KOPT-K1 (cell line): ENCODE measurements around the gene CHST5.
A peak's percentile ranks its signal among the peaks of the same experiment; 100 is the strongest.

Experiments
- H3K27ac ChIP-seq: fragments of 200-600 bp; sonication (generic); 2 replicates; pipeline ENCODE4 v1.5.1; 2016; ENCODE audit warnings: antibody characterized with exemption, mild to moderate bottlenecking, low read depth, low read length; ENCODE audit not compliant: poor library complexity, severe bottlenecking
- H3K36me3 ChIP-seq: fragments of 200-600 bp; sonication (generic); 2 replicates; pipeline ENCODE4 v1.5.1; 2017; ENCODE audit warnings: antibody characterized with exemption, mild to moderate bottlenecking, low read length, moderate library complexity; ENCODE audit not compliant: insufficient read depth
- H3K9me3 ChIP-seq: fragments of 200-600 bp; sonication (generic); 2 replicates; pipeline ENCODE4 v1.5.1; 2017; ENCODE audit warnings: antibody characterized with exemption, low read length, mild to moderate bottlenecking; ENCODE audit not compliant: insufficient read depth, poor library complexity, severe bottlenecking

Gene CHST5

GRCh38 chr16:75535901-75536300 is at the start of gene CHST5:
Gene CHST5, minus strand, starts transcription at chr16:75536108. Its CDS starts 5,724 bp downstream, at chr16:75530384.
- no peaks in the 10 kb centered on the region for H3K9me3 ChIP-seq
- no peaks in the 10 kb centered on the region for H3K36me3 ChIP-seq
- no peak within 1 kb of the TSS for H3K27ac ChIP-seq

GRCh38 chr16:75584108-75584507 is 48.2 kb upstream of the CHST5 start:
- H3K36me3 ChIP-seq = peaks cover 25% of the 10 kb centered on the region
- H3K27ac ChIP-seq = no peak overlapping the region

DNA sequence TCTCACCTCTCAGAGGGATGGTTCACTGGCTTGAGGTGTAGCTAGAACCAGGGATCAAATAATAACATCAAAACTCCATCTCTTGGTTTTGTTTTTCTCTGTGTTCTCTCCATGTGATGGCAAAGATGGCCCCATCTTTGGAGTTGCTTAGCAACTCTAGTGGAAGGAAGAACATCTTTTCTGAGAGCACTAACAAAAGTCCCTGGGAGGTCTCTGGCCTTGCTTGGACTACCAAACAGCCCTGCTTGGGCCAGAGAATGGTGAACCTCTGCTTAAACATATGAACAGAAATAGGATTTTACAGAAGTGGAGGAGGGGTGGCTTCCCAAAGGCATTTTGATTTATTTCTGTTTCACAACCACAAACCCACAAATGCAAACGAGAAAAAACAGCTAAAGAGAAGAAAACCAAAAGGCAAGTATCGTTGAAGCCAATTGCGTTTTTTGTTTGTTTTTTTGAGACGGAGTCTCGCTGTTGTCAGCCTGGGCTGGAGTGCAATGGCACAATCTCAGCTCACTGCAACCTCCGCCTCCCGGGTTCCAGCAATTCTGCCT is 43.5 kb upstream of the CHST5 start:
- Histone ChIP-seq H3K36me3 (peaks cover 56% of the 10 kb centered on the region), H3K27ac (no peak overlapping the region), H3K9me3 (no peaks in the 10 kb centered on the region)

More at GRCh38 chr16:75584108-75584507, 48.2 kb upstream of the CHST5 start:
- H3K9me3 ChIP-seq = no peaks in the 10 kb centered on the region

- no peaks in the 10 kb centered on the region for H3K9me3 ChIP-seq
- H3K27ac ChIP-seq = no peak overlapping the region
- H3K36me3 ChIP-seq = peaks cover 62% of the 10 kb centered on the region
These were observed 42.8 kb upstream of the CHST5 start for GRCh38 chr16:75578725-75579124.

DNA sequence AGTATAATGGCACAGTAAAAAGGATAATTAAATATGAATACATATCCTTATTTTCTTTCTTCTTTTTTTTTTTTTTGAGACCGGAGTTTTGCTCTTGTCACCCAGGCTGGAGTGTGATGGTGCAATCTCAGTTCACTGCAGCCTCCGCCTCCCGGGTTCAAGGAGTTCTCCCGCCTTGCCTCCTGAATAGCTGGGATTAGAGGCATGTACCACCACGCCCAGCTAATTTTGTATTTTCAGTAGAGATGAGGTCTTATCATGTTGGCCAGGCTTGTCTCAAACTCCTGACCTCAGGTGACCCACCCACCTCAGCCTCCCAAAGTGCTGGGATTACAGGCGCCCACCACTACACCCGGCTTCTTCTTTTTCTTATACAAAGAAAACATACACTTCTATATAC is 42.3 kb upstream of the CHST5 start:
- Histone ChIP-seq H3K36me3 (peaks cover 67% of the 10 kb centered on the region), H3K9me3 (no peaks in the 10 kb centered on the region)

GRCh38 chr16:75576384-75576811 is 40.5 kb upstream of the CHST5 start:
- H3K9me3 ChIP-seq = no peaks in the 10 kb centered on the region
- H3K36me3 ChIP-seq = peaks cover 84% of the 10 kb centered on the region
- no peak overlapping the region for H3K27ac ChIP-seq

More for the DNA sequence above, 42.3 kb upstream of the CHST5 start:
- H3K27ac ChIP-seq = no peak overlapping the region

- peaks cover 88% of the 10 kb centered on the region for H3K36me3 ChIP-seq
- no peak overlapping the region for H3K27ac ChIP-seq
- no peaks in the 10 kb centered on the region for H3K9me3 ChIP-seq
These were observed 40.0 kb upstream of the CHST5 start for GRCh38 chr16:75575958-75576357.

GRCh38 chr16:75573955-75574354 is 38.0 kb upstream of the CHST5 start:
- Histone ChIP-seq H3K9me3 (no peaks in the 10 kb centered on the region), H3K27ac (no peak overlapping the region), H3K36me3 (peaks cover 92% of the 10 kb centered on the region)

DNA sequence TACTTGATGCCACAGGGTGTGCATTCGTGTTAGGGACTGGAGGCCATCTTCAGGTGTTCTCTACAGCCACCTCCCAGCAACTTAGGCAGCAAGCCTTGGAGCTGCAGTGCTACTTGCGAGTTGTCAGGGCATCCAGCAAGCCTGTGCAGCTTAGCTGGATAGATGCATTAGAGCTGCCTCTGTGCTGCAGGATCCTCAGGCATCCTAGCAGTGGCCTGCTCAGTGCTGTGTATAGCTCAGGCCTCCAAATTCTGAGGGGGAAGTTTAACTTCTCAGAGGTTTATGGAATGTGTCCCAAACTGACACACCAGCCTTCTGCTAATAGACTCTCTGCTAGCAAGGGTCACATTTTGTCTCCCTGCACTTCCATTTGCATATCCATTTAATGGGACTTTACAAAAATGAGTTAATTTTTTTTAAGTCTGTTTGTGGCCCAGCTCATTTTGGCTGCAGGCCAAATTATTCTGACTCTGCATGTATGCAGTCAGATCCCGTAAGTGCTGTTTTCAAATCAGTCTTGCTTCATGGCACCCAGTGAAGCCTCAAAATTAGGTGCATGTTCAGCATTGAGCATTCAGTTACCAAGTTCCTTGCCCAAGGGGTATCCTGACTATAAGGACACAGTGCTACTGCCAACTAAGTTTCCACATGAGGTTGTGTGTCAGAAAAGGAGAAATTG is 37.1 kb upstream of the CHST5 start:
- Histone ChIP-seq H3K27ac (no peak overlapping the region), H3K9me3 (no peaks in the 10 kb centered on the region), H3K36me3 (peaks cover 92% of the 10 kb centered on the region)

DNA sequence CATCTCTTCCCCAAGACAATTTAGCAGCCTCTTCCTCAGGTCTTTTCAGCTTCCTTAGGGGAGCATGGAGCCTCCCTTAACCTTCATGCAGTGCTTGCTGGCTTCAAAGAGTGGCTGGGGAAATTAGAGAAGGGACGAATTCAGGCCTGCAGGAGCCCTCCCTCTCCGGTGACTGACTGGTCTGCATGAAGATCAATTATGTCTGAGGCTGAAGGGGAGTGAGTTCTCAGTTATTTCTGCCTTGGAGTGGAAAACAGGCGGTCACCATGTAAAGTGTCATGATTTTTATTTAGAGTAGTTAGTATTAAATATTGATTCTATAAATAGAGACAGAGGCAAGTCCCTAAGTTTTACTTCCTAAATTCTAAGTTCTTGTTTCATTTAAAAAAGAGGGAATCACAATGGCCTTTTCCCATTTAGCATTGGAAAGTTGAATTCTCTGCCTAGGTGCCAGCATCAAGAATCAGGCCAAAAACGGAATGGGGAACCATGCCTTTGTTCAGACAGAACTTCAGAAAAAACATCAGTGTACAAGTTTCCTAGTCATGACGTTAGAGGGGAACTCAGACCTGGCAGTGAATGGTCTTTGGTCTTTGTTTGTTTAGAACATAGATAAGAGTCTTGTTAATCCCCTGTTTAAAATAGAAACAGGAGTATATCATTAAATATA is 34.6 kb upstream of the CHST5 start:
- Histone ChIP-seq H3K9me3 (no peaks in the 10 kb centered on the region), H3K36me3 (peaks cover 73% of the 10 kb centered on the region), H3K27ac (no peak overlapping the region)

DNA sequence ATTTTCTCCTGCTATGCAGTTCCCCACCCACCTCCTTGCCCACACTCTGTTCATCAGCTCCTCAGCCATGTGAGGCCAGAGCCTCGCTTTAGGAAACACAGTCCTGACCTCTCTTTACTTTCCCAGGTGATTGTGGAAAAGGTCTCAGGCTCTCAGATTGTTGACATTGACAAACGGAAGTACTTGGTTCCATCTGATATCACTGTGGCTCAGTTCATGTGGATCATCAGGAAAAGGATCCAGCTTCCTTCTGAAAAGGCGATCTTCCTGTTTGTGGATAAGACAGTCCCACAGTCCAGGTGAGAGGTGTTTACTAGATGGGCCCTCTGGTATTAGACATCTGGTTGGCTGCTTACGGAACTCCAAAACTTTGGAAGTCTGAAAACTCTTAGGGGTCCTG is 32.0 kb upstream of the CHST5 start:
- Histone ChIP-seq H3K36me3 (peaks cover 52% of the 10 kb centered on the region), H3K9me3 (no peaks in the 10 kb centered on the region), H3K27ac (no peak overlapping the region)

DNA sequence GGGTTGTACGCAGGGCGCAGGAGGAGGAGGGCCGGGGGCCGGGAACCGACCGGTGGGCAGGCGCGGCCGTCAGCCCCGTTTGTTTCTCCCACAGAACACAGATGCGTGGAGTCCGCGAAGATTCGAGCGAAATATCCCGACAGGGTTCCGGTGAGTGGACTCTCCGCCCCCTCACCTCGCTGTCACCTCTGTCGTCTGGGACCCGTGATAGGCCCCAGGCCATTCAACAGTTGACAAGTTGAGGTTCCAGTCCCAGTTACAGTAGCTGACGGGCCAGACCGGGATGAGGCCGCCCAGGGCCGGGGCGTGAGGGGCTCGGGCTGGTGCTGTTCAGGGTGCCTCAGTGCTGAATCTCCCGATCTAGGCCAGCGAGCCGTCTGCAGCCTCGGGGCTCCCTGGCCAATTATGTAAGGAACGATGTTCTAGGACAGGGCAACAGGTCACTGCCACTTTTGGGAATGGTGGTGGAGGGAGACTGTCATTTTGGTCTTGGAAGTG is 30.9 kb upstream of the CHST5 start:
- H3K27ac ChIP-seq = peak overlapping the region; percentile 65
- H3K36me3 ChIP-seq = peaks cover 41% of the 10 kb centered on the region
- H3K9me3 ChIP-seq = no peaks in the 10 kb centered on the region

DNA sequence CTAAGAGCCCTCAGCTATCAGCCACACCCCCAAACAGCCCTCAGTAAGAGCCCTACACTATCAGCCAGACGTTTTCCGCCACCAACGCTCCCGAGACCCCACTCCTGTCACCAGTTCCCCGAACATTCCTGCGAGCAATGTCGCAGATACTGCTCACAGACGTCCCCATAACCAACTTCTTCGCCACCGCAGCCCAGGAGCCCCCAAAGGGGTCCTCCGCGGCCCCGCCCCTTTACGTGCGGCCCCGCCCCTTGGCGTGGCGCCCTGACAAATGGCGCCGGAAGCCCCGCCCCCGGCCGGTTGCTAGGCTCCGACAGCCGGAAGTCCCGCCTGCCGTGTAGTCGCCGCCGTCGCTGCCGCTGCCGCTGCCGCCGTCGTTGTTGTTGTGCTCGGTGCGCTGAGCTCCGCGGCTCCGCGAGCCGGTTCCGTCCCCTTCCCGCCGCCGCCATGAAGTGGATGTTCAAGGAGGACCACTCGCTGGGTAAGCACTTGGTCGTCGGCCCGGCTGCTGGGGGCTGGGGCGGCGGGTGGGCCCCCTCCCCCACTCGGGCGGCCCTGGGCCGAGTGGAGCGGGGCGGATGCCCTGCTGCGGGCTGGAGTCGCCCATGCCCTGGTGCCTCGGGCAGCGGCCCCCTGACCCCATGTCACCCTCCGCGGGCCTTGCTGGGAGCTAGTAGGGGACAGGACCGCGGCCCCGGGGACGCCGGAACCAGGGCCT is 30.3 kb upstream of the CHST5 start, which contains the start of gene GABARAPL2:
Gene GABARAPL2 (plus strand): TSS at position 340 of the 718 bp plus-strand sequence. CDS start 108 bp downstream, at position 448.
- Histone ChIP-seq H3K9me3 (no peaks in the 10 kb centered on the region), H3K27ac (peak within 1 kb of the TSS; percentile 65), H3K36me3 (peaks cover 37% of the 10 kb centered on the region)

GRCh38 chr16:75565640-75566039 is 29.7 kb upstream of the CHST5 start:
- Histone ChIP-seq H3K36me3 (peaks cover 31% of the 10 kb centered on the region), H3K27ac (peak overlapping the region; percentile 65), H3K9me3 (no peaks in the 10 kb centered on the region)
